Cardiac fibroblast (primary cell): ENCODE measurements around the gene BCAS2.

Source experiments
- DNase-seq, 2 donors: peaks; one replicate each; pipeline versions ENCODE4 v3.0.0 to v3.0.0-alpha.2; 2010; ENCODE audit warnings: low read depth in 2 of 2
- H3K4me3 ChIP-seq, 2 donors: replicated peaks in 1 of 2; 1 replicate in 1 of 2; 2 replicates in 1 of 2; pipeline ENCODE4 v1.5.1; 2011; ENCODE audit warnings: low read depth in 2 of 2, low read length in 2 of 2, mild to moderate bottlenecking in 2 of 2, moderate library complexity in 1 of 2
- TF ChIP-seq, protein P1 (sequence below): IDR thresholded peaks from one replicate; pipeline ENCODE4 v1.5.1; 2011; ENCODE audit warnings: low read depth, mild to moderate bottlenecking, low read length, inconsistent platforms

BCAS2 gene

DNA sequence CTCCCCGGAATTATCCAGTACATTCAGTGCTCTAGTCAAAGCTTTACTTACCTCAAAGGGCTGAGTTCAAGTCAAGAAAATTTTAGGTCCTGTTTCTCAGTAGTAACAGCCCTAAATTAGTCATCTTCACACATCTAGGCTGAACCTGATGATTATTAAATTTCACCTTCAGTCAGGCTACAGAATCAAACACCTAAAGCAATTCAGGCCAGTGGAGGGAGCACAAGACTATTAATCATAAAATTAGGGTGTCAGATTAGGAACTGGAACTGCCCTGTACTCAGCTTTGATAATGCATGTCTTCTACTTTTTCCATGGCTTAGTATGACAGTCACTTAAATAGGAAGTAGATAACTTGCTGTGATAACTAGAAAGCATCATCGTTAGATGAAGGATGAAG lies 28.4 kb upstream of the BCAS2 start:
- DNase-seq: no peak
- TF ChIP-seq, protein P1, sequence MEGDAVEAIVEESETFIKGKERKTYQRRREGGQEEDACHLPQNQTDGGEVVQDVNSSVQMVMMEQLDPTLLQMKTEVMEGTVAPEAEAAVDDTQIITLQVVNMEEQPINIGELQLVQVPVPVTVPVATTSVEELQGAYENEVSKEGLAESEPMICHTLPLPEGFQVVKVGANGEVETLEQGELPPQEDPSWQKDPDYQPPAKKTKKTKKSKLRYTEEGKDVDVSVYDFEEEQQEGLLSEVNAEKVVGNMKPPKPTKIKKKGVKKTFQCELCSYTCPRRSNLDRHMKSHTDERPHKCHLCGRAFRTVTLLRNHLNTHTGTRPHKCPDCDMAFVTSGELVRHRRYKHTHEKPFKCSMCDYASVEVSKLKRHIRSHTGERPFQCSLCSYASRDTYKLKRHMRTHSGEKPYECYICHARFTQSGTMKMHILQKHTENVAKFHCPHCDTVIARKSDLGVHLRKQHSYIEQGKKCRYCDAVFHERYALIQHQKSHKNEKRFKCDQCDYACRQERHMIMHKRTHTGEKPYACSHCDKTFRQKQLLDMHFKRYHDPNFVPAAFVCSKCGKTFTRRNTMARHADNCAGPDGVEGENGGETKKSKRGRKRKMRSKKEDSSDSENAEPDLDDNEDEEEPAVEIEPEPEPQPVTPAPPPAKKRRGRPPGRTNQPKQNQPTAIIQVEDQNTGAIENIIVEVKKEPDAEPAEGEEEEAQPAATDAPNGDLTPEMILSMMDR: no peak
- H3K4me3 ChIP-seq: no peak overlapping the region

DNA sequence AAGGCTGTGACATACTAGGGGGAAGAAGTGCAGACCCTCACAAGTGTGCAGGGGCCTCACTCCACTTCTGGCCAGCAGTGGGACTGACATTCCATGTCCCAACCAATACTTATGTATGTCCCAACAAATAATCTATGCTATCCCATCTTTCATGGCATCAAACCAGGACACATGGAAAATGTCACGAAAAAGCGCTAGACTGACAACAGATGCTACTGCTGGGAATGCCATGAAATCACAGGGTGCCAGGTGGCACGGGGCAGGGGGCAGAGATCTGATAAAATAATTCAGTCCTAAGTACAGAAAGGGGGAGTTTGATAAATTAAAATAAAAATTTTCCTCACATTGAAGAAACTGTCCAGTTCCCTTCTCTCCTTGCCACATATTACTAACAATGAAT lies 27.6 kb upstream of the BCAS2 start:
- DNase-seq: no peak
- TF ChIP-seq, protein P1: no peak

DNA sequence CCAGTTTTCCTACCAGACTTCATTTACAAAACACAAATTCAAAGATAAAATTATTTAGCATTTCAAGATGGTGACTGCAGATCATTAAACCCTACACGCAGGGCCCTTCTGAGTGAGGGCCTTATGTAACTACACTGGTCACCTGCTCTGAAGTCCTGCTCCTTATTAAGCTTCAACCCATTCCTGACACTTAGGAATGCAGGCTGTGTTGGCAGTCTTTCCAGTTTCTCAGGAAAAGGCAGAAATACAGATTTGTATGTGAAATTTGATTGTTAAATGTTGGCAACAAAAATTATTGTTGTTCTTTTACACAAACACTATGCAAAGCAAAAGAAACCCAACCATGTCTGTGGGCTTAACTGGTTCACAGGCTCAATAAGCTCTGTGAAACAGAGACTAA lies 25.8 kb upstream of the BCAS2 start:
- TF ChIP-seq, protein P1: no peak
- H3K4me3 ChIP-seq: no peak overlapping the region
- peak in 1 of 2 donors; percentile 28 for DNase-seq

More for the DNA sequence above, 27.6 kb upstream of the BCAS2 start:
- H3K4me3 ChIP-seq: no peak overlapping the region

DNA sequence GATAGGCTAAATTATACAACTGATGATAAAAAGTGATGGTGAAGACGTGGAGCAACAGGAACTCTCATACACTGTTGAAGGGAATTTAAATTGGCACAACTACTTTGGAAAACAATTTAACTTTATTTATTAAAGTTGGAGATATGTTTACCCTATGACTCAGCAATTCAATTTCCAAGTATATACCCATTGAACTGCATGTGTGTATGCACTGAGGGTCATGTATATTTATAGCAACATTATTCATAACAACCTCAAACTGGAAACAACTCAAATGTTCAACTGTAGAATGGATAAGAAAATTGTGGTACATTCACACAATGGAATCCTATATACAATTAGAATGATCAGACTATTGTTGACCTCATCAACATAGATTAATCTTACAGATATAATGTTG lies 16.5 kb upstream of the BCAS2 start:
- peak in 1 of 2 donors; percentile 48 for DNase-seq
- TF ChIP-seq, protein P1: no peak
- H3K4me3 ChIP-seq: no peak overlapping the region

DNA sequence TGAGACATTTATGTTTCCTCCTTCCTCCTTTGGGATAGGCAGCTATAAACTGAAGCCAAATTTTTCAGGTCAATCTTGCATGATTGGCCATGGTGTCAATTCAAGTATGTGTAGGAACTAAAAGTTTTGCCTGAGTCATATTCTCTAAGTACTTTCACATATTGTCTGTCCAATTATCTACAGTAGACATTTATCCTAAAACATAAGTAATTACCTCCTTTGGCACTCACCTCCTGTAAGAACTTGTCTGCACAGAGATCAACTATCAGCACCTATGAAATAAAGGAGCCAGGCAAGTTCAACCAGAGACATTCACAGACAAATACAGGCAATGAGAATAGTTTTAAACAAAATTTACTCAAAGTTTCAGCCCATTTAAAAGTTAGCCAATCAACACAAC lies 14.2 kb upstream of the BCAS2 start:
- TF ChIP-seq, protein P1: no peak
- H3K4me3 ChIP-seq: no peak overlapping the region
- DNase-seq: no peak

DNA sequence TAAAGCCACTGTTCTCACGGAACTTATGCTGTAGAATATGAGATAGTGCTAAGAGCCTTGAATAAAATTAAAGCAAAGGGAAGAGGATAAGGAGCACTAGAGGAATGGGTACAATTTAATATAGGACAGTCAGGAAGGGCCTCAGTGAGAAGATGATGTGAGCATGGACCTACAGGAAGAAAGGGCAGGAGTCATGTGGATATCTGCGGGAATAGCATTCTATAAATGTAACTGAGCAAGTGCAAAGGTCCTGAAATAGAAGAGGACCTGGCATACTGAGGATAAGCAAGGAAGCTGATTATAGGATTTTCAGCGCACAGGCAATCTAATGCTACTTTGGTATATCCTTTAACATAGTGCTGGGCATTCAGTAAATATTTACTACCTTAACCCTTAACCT lies 12.6 kb upstream of the BCAS2 start:
- no peak for DNase-seq
- no peak overlapping the region for H3K4me3 ChIP-seq

DNA sequence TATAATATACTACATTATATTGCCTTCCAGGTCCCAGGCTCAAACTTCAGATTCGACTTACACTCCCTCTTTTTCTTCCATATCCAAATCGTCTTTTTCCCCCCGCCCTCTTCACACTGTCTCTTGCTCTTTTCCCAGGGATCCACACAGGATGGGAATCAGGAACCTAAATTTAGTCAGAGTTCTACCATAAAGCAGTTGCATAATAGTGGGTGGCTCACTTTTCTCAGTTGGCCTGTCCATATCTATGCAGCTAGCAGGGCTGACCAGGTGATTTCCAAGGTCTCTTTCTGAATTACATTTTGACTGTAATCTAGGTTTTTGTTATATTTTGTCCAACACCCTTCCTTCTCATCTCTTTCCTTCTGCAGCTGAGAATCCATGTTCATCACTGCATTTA lies 7.7 kb upstream of the BCAS2 start:
- H3K4me3 ChIP-seq: no peak overlapping the region
- no peak for DNase-seq
- TF ChIP-seq, protein P1: no peak

More for the DNA sequence above, 12.6 kb upstream of the BCAS2 start:
- TF ChIP-seq, protein P1: no peak
